NCI-H524 (cell line): ENCODE data around the gene AADACL4.

Source experiments
- DNase-seq, 2 experiments: peaks; one replicate each; lab custom pipeline; 2025; lab: John Stamatoyannopoulos, UW

Gene AADACL4

DNA sequence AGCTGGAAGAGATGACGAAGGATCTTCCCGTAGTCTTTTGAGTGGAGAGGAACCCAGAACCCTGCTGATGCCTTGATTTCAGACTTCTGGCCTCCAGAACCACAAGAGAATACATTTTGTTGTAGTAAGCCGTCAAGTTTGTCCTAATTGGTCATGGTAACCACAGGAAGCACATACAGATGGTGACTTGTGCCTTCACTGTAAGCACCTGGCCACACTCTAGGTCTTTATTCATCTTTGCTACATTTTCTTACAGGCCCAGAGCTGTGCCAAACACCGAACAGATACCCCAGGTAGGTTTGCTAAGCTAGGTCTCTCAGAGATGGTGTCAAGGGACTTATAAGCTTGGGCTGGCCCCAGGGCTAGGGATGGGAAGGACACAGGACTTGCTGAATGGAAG, 30.7 kb upstream of the AADACL4 start:
- no peak for DNase-seq

DNA sequence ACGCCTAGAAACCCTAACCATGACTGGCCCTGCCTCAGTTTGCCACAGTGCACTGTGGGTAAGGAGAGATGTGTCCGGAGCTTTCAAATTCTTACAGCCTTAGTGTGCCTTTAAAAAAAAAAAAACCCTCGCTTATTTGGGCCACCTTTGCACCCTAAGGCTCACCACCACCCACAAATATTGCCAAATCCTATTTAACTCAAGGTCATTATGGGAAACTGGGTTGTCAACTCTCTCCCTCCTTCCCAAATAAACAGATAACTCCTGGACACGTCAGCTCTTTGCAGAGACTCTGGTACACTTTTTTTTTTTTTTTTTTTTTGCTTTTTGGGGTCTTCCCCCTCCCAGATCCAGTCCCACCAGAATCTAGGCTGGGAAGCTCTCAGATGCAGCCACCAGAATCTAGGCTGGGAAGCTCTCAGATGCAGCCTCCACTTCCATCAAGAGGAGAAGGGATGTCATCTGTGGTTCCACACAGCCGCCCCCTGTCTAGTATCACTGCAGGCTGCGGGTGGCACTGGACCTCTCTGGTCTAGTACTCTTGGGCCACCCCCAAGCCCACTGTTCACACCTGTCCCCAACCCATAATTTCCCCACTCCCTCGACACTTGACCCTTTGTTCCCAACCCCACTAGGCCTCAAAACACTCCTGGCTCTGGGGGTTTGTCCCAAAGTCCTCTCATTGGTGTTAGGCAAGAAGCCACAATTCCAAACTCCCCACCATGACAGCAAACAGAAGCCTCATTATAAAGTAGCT, 29.3 kb upstream of the AADACL4 start:
- DNase-seq = no peak

DNA sequence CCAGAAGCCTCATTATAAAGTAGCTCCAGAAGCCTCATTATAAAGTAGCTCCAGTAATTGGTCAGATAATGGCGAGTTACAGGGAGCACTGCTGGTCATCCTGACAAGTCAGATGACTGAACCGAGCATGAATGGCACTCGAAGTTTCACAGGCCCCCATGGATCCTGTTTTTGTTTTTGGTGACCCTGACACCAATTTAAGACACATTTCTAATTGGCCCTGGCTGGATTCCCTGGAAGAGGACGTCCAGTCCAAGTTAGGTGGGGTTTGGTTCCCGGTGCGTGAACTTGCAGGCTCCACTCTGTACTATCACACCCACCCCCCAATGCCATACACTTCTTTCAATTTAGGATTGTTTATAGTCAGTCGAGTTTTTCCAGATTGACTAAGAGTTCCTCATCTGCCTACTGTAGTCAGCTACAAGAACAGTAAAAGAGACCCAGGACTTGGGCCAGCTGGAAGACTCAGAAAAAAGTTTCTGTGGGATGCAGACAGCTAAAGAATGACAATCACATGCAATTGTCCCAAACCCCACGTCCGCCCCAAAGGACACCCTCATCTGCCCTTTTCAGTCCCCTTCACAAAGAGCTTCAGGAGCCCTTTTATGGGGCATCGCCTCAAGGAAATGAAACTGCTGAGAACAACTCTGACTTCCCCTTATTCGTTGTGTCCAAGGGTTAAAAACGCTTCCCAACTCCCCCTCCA, 28.6 kb upstream of the AADACL4 start:
- DNase-seq = no peak

DNA sequence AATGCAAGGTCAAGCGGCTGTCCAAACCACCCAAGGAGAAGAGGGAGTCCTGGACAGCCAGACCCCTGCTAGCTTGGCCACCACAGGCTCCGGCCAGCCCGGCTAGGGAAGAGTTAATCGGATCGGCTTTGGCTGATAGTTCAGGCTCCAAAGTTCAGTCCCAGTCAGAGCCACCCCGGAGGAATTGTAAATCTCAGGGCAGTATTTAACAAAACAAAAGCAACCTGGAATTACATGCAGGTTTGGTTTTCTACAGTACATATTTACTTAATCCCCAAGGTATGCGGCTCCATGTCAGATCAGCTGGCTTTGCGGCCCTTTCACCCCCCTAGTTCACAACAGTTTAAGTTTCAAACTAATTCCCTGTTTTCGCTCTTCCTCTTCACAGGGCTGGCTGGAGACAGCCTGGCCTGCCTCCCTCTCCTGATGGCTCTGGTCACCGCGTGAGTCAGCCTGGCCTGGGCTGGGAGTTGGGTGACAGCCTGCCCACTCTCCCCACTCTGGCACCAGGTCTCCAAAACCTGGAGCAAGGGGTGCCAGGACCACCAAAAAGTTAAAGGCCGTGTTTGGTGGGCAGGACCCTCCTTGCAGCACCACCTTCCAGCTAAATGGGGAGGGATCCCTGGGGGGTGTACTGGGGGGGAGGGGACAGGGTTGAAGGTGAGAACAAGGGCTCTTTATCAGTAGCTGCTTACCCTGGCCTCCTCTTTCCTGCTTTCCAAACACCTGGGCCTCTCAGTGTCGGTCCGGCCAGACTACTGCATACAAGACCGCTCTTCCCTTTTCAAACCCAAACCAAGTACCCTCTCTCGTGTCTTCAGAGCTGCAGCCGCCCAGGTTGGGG, 27.8 kb upstream of the AADACL4 start:
- peak in 1 of 2 experiments; percentile 12 for DNase-seq

DNA sequence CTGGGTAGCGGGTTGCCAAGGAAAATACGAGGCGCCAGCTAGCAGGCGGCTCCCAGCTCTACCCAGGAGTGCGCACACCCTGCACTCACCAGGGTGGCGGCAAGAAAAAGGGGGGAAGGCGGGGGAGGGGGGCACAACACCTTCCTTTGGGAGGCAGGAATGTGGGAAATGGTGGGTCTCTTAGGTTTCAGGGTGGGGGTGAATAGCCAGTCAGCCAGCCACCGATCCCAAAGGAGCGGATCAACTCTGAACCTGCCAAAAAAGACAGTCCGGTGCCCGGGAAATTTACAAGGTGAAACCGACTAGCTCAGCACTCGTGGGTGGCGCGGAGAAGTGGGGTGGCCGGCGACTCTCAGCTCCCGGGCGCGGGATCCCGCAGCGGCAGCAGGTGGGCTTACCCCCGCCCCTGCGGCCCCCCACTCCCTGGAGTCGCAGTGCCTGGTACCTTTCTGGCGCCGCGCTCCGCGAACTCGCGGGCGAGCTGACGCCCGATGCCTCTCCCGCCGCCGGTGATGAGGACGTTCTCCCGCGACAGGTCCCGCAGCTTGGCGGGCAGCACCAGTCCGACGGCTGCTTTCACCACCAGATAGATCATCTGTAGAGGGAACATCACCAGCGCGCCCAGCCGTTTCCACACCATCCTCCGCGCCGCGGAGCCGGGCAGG, 27.0 kb upstream of the AADACL4 start:
- DNase-seq = peak in 1 of 2 experiments; percentile 30

DNA sequence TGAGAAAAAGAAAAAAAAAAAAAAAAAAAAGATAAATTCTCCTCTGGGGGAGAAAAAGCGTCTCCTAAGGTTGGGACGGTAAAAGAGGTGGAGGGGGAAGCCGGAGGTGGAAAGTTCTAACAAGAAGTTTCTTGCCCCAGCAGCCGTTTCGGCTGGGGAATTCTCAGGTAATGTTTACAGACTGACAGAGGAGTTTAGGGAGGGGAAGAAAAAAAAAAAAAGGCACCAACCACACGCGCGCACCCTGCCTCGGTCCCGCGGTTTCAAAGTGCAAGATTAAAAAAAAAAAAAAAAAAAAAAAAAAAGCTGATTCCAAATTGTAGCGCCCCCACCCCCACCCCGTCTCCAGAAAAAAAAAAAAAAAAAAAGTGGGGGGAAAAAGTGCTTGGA, 26.4 kb upstream of the AADACL4 start:
- DNase-seq = no peak

DNA sequence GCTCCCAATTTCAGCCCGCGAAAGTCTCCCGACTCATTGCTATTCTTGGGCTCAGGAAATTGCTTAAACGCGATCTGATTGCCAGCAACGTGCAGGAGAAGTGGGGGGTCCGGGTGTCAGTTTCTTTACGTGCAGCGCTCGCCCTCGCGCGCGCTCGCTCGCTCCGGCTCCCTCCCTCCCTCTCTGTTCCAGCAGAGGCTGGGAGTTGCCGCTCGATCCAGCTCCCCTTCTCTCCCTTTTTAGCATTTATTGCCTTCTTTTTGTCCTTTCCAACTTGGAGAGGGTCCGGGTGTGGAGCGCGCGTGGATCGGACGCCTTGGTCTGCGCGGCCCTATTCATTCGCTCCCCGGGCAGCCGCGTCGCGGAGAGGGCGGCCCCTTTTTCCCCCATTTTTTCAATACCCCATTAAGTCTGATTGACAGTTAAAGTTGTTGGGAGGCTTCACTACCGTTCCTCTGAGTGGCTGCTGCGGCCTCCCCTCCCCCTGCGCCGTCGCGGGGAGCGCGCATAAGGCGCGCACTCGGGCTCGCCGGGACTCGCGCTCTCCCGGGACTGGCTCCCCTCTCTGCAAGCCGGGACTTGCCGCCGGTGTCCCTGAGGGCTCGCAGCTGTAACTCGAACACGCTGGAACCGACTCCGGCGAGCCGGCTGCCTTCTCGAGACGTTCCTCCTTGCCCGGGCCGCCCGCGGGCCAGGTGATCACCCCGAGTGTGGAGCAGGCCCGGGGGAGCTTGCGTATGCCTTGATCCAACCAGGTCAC, 25.8 kb upstream of the AADACL4 start, which contains the start of gene DHRS3:
Gene DHRS3, minus strand, starts transcription at position 310 of the 760 bp plus-strand sequence. CDS start 862 bp downstream, outside the sequence.
- DNase-seq = peak; percentile 49 to 83

DNA sequence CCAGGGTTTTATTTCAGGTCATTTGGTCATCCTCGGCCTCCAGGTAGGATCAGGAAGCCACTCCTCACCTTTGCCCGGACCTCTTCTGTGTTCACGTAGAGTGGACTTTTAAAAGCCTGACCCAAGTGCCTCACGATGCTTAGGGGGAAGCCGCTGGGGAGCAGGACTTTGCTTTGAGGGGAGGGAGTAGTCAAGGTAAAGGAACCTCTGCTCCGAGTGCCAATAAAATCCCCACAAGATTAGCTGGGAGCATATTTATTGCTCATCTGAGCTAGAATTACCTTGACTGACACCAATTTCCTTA, 25.3 kb upstream of the AADACL4 start:
- DNase-seq = no peak

DNA sequence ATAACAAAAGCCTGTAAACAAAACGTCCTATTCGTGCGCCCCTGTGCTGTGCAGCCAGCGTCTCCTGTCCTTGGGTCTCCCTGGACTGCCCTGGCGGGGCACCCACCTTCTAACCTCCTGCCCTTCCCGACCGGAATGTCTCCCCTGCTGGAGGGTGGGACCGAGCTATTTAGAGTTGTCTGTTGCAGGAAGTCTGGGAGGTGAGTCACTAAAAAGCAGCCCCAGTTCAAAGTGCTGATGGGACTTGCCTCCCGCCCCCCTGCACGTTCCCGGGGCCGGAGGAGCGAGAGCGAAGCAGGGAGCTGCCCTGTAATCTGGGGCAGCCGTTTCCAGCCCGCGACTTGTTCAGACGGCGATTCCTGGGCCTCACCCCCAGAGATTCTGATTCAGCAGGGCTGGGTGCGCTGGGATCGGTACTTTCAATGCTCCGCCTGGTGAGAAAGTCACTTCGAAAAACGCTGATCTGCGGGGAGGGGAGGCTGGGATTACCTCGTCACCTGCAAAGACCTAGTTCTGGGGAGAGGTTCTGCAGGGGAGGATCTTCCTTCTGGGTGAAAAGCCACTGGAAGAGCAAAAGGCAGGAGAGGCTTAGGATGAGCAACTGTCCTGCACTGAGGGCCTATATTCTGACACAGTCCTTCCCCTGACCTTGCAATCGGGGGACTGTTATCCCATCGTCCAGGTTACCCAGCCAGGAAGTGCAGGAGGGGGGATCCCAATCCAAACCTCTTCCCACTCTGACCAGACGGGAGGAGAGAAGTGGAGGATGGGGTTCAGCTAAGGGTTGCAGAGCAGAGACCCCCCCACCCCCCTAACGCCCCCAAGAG, 24.7 kb upstream of the AADACL4 start:
- peak in 1 of 2 experiments; percentile 27 for DNase-seq

DNA sequence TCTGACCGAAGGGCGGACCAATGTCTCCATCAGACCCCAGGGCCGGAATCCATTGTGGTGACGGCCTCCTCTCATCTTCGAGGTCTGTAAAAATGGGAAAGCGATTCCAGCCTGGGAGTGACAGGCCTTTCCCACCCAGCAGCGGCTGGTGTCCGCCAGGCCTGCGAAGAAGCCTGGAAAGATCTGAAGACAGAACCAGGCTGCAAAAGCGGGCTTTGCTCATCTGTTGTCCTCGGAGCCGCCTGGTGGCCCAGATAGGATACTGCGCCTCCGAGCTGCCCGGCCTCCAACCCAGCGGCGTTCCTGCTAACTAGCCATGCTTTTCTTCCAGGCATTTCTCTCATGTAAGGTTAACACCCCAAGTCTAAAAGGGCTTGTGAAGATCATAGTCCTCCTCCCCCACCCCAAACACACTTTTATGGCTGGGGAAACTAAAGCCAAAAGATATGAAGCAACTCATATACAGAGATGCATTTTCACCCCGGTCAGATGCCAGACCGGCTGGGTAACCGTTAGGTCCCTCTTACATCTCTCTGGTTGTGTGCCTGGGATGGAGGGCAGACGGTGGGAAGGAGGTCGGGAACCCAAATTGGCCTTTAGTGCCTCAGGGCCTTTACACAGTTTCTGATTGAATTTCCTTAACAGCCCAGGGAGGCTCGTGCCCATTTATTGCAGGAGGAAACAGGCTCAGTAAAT, 23.9 kb upstream of the AADACL4 start:
- DNase-seq = peak; percentile 17 to 78

DNA sequence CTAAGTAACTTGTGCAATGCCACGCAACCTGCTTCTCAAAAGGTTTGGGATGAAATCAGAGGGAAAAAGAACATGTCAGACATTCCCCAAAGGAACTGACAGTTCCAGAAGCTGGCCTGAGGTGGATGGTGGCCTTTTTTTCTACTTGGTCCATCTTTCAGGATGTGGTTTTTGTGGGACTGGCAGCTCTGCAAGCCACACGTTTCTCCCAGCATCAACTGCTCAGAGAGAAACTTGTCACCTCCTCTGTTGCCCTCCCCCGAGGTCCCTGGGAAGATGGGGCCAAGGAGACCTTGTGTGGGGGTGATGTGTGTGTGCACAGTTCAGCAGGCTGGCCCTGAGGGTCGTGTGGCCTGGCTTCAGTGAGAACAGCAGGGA, 23.4 kb upstream of the AADACL4 start:
- no peak for DNase-seq

DNA sequence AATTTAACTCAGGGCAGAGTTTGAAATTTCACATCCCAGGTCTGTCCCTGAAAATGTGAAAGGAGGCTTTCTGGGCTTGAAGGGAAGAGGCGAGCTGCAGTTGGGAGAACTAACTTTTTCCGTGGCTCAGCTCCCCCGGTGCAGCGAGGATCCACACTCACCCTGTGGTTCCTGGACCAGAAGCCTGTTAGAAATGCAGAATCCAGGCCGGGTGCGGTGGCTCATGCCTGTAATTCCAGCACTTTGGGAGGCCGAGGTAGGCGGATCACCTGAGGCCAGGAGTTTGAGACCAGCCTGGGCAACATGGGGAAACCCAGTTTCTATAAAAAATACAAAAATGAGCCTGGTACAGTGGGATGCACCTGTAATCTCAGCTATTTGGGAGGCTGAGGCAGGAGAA, 23.0 kb upstream of the AADACL4 start:
- no peak for DNase-seq

DNA sequence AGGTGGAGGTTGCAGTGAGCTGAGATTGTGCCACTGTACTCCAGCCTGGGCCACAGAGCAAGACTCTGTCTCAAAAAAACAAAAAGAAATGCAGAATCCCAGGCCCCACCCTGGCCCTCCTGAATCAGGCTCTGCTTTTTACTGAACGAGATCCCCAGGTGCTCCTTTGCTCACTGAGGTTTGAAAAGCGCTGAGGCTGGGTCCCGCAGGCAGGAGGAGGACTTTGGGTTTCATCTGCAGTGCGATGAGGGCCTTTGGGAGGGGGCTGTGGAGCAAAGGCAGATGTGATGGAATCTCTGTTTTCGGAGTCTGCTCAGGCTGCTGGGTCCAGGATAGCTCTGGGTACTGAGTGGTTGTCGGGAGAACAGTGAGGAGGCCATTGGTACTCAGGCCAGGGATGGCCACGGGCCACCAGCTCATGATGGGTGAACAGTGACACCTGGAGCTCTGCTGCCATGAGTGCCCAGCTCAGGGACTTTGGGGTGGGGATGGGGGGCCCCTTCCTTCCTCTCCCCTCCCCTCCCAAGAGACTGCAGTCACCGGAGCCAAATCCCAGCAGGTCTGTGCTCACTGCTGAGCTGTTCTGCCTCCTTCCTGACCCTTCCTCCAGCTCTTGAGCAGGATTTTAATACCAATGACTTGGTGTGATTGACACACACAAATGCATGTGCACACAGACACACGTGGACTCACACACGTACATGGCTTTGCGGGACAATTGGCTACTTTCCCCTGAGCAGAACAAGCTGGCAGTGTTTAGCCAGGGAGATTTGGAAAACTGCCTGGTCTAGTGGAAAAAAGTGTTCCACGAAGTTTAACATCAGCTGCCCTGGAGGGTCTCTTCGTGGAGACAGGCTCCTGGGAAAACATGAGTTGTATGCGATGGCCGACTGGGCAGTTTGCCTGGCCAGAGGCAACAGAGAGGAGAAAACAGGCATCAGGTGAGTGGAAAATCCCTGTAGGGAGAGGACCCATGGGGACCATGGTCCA, 22.2 kb upstream of the AADACL4 start:
- no peak for DNase-seq

DNA sequence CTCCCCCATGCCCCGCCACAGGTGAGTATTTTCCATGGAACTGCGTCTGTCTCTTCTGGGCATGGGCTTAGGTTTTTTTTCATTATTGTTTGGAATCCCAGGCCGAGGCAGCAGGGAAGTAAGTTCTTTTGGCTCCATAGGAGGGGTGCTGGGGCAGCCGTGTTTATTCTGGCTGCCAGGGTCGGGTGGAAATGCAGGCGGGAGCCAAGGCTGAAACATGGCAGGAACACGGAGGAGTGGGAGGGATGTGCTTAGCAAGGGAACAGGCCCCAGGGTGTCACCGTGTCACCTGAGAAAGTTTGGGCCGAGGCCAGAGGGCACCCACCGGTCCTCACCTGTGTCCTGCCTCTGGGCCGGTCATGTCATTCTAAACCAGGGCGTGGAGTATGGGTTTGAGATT, 21.4 kb upstream of the AADACL4 start:
- DNase-seq = no peak

DNA sequence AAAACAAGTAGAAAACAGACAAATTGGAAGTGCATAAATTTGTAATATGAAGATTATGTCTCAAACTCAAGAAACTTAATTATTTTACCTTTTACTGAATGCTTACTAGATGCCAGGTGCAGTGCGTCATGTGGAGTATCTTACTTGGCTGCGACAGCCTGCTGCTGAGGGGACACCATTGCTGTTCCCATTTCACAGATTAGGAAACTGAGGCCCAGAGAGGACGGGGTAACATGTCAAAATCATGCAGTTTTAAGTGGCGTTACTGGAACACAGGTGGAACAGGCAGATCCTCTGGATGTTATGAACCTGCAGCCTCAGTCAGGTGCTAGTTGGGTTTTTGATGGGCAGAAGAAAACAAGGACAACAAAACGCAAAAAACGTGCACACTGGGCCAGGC, 18.6 kb upstream of the AADACL4 start:
- no peak for DNase-seq

DNA sequence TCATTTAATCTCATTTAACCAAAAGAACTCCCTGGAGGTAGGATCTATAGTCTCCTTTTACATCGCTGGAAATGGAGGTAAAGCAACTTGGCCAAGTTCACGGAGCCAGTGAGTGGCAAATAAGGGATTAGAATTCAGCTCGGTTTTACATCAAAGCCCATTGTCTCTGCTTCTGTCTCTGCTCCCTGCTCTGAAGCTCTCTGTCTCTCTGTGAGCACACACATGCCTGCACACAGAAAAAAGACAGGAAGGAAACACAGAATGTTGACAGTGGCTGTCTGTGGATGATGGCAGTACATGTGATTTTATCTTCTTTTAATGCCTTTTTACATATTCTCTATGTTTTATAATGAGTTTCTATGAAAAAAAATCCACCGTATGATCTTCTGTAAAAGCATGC, 17.0 kb upstream of the AADACL4 start:
- no peak for DNase-seq

DNA sequence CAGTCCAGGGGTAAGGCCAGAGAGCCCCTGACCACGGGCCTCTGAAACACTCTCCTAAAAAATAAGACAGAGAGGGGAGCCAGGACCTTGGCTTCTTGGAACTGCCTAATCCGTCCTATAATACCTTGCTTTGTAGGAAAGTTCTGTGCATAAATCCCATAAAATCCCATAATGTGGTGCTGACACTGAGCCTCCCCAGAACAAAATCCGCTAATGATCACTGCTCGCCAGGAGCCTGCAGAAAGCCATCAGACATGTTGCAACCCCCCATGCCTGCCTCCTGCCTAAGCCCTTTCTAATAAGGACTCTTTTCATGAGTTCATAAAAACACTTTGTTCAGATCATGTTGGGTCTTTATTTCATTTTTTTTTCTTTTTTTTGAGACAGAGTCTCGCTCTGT, 16.6 kb upstream of the AADACL4 start:
- no peak for DNase-seq

DNA sequence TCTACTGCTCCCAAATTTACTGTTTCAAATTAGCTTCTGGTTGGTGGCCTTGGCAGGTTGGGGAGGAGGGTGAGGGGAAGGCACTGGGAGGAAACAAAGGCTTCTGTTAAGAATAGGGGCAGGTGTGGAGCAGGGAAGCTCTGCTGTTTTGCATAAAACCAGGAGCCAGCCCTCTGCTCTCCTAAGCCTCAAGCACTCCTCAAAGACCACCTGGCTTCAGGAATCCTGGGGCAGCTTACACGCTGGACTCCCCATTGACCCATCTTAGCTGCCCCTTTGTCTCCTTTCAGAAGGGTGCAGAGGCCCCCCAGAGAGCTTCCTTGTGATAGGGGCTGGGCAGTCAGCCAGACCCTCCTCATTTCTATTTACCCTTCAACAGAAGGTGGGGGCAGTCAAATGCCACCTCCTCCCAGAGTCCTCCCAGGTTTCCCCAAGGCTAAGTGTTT, 14.4 kb upstream of the AADACL4 start:
- peak in 1 of 2 experiments; percentile 12 for DNase-seq
